ENCODE measurements around the gene FAAP100.

DNA sequence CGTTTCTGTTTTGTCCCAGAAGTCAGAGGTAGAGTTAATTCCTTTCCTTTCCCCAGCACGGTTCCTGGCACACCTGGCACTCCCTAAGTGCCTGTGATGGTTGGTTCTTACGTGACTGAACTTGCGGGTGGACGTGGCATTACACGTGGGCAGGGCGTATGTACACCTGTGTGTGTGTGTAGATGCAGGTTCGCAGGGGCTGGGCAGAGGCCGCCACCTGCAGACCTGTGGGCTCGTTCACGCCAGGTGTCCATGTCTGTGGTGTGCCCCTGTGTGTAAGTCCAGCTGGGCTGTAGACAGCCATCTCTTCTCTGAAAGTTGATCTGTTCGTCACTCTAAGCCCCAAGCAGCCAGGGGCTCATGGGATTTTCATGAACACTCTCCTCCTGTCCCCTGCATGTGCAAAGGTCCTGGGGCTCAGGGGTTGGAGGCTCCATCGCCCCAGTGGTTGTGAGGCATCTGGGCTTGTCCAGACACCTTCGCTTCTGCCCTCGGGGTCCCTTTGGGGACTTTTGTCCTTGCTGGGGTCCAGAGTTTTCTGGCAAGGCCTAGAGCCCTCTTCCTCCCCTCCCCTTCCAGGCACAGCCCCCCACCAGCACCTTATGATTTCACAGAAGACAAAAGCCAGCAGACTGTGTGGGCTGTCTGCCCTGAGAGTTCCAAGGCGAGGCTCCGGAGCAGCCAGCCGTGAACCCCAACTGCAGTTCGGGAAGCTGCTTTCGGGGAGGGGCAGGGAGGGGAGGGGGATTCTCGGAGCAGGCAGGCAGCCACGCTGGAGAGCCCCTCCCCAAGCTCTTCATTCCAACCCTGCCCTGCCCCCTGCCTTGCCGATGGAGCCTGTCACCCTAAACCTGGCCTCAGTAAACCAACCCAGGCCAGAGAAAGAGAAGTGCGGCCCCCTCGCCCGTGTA is 29.4 kb downstream of the FAAP100 start:
- TF ChIP-seq USF2 (IDR thresholded peaks at IDR 0.05; ENCODE audit: borderline replicate concordance, low read depth, low read length) (no peak), RCOR1 (IDR thresholded peaks at IDR 0.05; ENCODE audit: low read length) (no peak), YY1 (IDR thresholded peaks at IDR 0.05; ENCODE audit: low read depth) (no peak), POLR2AphosphoS5 (IDR thresholded peaks at IDR 0.05; ENCODE audit: low read depth, low read length) (no peak), GATA2 (CRISPR knock-in tag; IDR thresholded peaks at IDR 0.05) (no peak), MAX (IDR thresholded peaks at IDR 0.05; ENCODE audit: low read depth) (no peak), MXI1 (IDR thresholded peaks at IDR 0.05; ENCODE audit: low read depth, low read length) (no peak), EZH2phosphoT487 (IDR thresholded peaks at IDR 0.05; ENCODE audit: borderline replicate concordance, low read depth) (no peak), EP300 (IDR thresholded peaks at IDR 0.05; ENCODE audit: borderline replicate concordance in 1 of 2, low read depth in 1 of 2, low read length in 1 of 2) (no peak), CHD2 (IDR thresholded peaks at IDR 0.05; ENCODE audit: low read length, partially characterized antibody) (no peak), RXRA (IDR thresholded peaks at IDR 0.05; ENCODE audit: borderline replicate concordance, low read depth) (no peak)
- TF ChIP-seq, protein P1, sequence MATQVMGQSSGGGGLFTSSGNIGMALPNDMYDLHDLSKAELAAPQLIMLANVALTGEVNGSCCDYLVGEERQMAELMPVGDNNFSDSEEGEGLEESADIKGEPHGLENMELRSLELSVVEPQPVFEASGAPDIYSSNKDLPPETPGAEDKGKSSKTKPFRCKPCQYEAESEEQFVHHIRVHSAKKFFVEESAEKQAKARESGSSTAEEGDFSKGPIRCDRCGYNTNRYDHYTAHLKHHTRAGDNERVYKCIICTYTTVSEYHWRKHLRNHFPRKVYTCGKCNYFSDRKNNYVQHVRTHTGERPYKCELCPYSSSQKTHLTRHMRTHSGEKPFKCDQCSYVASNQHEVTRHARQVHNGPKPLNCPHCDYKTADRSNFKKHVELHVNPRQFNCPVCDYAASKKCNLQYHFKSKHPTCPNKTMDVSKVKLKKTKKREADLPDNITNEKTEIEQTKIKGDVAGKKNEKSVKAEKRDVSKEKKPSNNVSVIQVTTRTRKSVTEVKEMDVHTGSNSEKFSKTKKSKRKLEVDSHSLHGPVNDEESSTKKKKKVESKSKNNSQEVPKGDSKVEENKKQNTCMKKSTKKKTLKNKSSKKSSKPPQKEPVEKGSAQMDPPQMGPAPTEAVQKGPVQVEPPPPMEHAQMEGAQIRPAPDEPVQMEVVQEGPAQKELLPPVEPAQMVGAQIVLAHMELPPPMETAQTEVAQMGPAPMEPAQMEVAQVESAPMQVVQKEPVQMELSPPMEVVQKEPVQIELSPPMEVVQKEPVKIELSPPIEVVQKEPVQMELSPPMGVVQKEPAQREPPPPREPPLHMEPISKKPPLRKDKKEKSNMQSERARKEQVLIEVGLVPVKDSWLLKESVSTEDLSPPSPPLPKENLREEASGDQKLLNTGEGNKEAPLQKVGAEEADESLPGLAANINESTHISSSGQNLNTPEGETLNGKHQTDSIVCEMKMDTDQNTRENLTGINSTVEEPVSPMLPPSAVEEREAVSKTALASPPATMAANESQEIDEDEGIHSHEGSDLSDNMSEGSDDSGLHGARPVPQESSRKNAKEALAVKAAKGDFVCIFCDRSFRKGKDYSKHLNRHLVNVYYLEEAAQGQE (IDR thresholded peaks at IDR 0.05; ENCODE audit: low read depth, low read length) = no peak
- TF ChIP-seq, protein P2, sequence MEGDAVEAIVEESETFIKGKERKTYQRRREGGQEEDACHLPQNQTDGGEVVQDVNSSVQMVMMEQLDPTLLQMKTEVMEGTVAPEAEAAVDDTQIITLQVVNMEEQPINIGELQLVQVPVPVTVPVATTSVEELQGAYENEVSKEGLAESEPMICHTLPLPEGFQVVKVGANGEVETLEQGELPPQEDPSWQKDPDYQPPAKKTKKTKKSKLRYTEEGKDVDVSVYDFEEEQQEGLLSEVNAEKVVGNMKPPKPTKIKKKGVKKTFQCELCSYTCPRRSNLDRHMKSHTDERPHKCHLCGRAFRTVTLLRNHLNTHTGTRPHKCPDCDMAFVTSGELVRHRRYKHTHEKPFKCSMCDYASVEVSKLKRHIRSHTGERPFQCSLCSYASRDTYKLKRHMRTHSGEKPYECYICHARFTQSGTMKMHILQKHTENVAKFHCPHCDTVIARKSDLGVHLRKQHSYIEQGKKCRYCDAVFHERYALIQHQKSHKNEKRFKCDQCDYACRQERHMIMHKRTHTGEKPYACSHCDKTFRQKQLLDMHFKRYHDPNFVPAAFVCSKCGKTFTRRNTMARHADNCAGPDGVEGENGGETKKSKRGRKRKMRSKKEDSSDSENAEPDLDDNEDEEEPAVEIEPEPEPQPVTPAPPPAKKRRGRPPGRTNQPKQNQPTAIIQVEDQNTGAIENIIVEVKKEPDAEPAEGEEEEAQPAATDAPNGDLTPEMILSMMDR (IDR thresholded peaks at IDR 0.05) = no peak
- TF ChIP-seq, protein P3, sequence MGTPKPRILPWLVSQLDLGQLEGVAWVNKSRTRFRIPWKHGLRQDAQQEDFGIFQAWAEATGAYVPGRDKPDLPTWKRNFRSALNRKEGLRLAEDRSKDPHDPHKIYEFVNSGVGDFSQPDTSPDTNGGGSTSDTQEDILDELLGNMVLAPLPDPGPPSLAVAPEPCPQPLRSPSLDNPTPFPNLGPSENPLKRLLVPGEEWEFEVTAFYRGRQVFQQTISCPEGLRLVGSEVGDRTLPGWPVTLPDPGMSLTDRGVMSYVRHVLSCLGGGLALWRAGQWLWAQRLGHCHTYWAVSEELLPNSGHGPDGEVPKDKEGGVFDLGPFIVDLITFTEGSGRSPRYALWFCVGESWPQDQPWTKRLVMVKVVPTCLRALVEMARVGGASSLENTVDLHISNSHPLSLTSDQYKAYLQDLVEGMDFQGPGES (IDR thresholded peaks at IDR 0.05; ENCODE audit: low read depth, low read length) = no peak
